B cell (primary cell): ENCODE results near the gene CFAP210. TPM values are rescaled to one million over a fixed set of nuclear protein-coding genes. Genes with fewer than 3 reads are reported as not detected.

Source experiments
- ATAC-seq: fragments of 200-7000 bp; cut with Tn5 transposase; one replicate; pipeline ENCODE4 v1.10.0; 2021; ENCODE audit warnings: low read depth, mild to moderate bottlenecking, moderate number of reproducible peaks, moderate library complexity
- CTCF ChIA-PET: fragments of 350-600 bp; sonication (Branson Sonifier 250); formaldehyde crosslinking; loops from one replicate; lab custom pipeline; 2021; ENCODE audit warnings: antibody characterized with exemption, inconsistent platforms; lab: Charles Lee
- POLR2A ChIA-PET: fragments of 350-600 bp; sonication (Branson Sonifier 250); formaldehyde crosslinking; loops from one replicate; lab custom pipeline; 2021; ENCODE audit warnings: antibody characterized with exemption; lab: Charles Lee
- DNase-seq: peaks from one replicate; pipeline ENCODE4 v3.0.0; 2013
- H2AFZ ChIP-seq: 2 replicates; pipeline ENCODE4 v1.6.1; 2012; ENCODE audit warnings: mild to moderate bottlenecking, low read depth, low read length; ENCODE audit not compliant: insufficient read depth, poor library complexity, severe bottlenecking
- H3K27ac ChIP-seq, 2 donors: 1 replicate in 1 of 2; 2 replicates in 1 of 2; pipeline ENCODE4 v1.5.1; 2012 to 2013; ENCODE audit warnings: low read length in 2 of 2, mild to moderate bottlenecking in 2 of 2, moderate library complexity in 1 of 2
- H3K27me3 ChIP-seq, 4 experiments: fragments of 200-600 bp in 1 of 4; sonication (generic) in 1 of 4; replicated peaks in 1 of 4; 1 replicate in 2 of 4; 2 replicates in 2 of 4; pipeline versions ENCODE4 v1.6.1 to v1.7.0; 2013 to 2016; ENCODE audit warnings: low read length in 3 of 4, mild to moderate bottlenecking in 2 of 4, mixed read lengths in 1 of 4, moderate library complexity in 1 of 4; ENCODE audit not compliant: insufficient read depth in 4 of 4, control insufficient read depth in 3 of 4; ENCODE audit errors: control extremely low read depth in 1 of 4
- H3K36me3 ChIP-seq, 2 experiments: replicated peaks in 1 of 2; 1 replicate in 1 of 2; 2 replicates in 1 of 2; pipeline versions ENCODE4 v1.6.1 to v1.7.1; 2013; ENCODE audit warnings: low read length in 1 of 2; ENCODE audit not compliant: insufficient read depth in 2 of 2, control insufficient read depth in 1 of 2; ENCODE audit errors: control extremely low read depth in 1 of 2, extremely low read depth in 1 of 2
- H3K4me1 ChIP-seq, 2 donors: fragments of 200-600 bp in 1 of 2; sonication (generic) in 1 of 2; 1 replicate in 1 of 2; 2 replicates in 1 of 2; pipeline versions ENCODE4 v1.5.1 to v1.6.1; 2013 to 2017; ENCODE audit warnings: low read length in 2 of 2; ENCODE audit not compliant: control insufficient read depth in 2 of 2, insufficient read depth in 2 of 2
- H3K4me2 ChIP-seq: replicated peaks from 2 replicates; pipeline ENCODE3; 2012; ENCODE audit warnings: mild to moderate bottlenecking, low read depth, low read length; ENCODE audit not compliant: poor library complexity, severe bottlenecking
- H3K4me3 ChIP-seq, 5 experiments: fragments of 200-600 bp in 1 of 5; sonication (generic) in 1 of 5; 1 replicate in 3 of 5; 2 replicates in 2 of 5; pipeline versions ENCODE4 v1.5.1 to v1.7.0; 2011 to 2016; ENCODE audit warnings: low read length in 4 of 5, mild to moderate bottlenecking in 4 of 5, low read depth in 2 of 5, control low read depth in 1 of 5, moderate library complexity in 1 of 5; ENCODE audit not compliant: insufficient read depth in 1 of 5; ENCODE audit errors: control extremely low read depth in 1 of 5, extremely low read depth in 1 of 5
- H3K79me2 ChIP-seq: fragments of 200-600 bp; sonication (generic); one replicate; pipeline ENCODE4 v1.6.0; 2016; ENCODE audit warnings: low read length; ENCODE audit not compliant: control insufficient read depth, insufficient read depth
- H3K9ac ChIP-seq: fragments of 200-600 bp; sonication (generic); 2 replicates; pipeline ENCODE4 v1.6.1; 2017; ENCODE audit warnings: mild to moderate bottlenecking, low read length, moderate library complexity
- H3K9me3 ChIP-seq, 3 donors: one replicate each; pipeline versions ENCODE4 v1.6.1 to v1.7.1; 2013; ENCODE audit warnings: low read length in 2 of 3; ENCODE audit not compliant: control insufficient read depth in 2 of 3, insufficient read depth in 1 of 3; ENCODE audit errors: control extremely low read depth in 1 of 3
- H4K20me1 ChIP-seq: 2 replicates; pipeline ENCODE4 v1.6.0; 2012; ENCODE audit warnings: mild to moderate bottlenecking, low read length; ENCODE audit not compliant: insufficient read depth, control insufficient read depth, poor library complexity, severe bottlenecking
- H3K27ac Mint-ChIP-seq: one replicate; pipeline ENCODE4 v1.8.0; 2021; ENCODE audit warnings: mixed read lengths
- H3K27me3 Mint-ChIP-seq: one replicate; pipeline ENCODE4 v1.8.0; 2021; ENCODE audit warnings: mixed read lengths
- H3K4me1 Mint-ChIP-seq: one replicate; pipeline ENCODE4 v1.8.0; 2021; ENCODE audit warnings: mixed read lengths
- H3K4me3 Mint-ChIP-seq: one replicate; pipeline ENCODE4 v1.8.0; 2021; ENCODE audit warnings: mixed read lengths
- H3K9me3 Mint-ChIP-seq: one replicate; pipeline ENCODE4 v1.8.0; 2022; ENCODE audit warnings: mixed read lengths; ENCODE audit not compliant: insufficient read depth
- EZH2 ChIP-seq: IDR thresholded peaks from 2 replicates; pipeline ENCODE4 v1.6.1; 2012; ENCODE audit warnings: borderline replicate concordance, low read depth, mild to moderate bottlenecking, moderate library complexity, low read length; ENCODE audit not compliant: insufficient read depth, poor library complexity, severe bottlenecking
- WGBS: methylation state at CpG from one replicate; pipeline ENCODE4 v1.1.5; 2013; ENCODE audit warnings: missing lambda C conversion rate; ENCODE audit not compliant: insufficient coverage; 5-methylcytosine and 5-hydroxymethylcytosine counted together
- intact Hi-C: fragments of 100-400 bp; cut with micrococcal nuclease; formaldehyde crosslinking; loops from one replicate; pipeline ENCODE4 v1.10.0; 2022
- polyA plus RNA-seq: library from polyadenylated mRNA; depleted of rRNA; stranded (reverse); fragments of >200 nt; gene quantifications from 2 replicates; pipeline ENCODE4 v1.2.3, GENCODE V29; 2012
- total RNA-seq, 2 donors: library from RNA; stranded (reverse); fragments of 120-200 nt in 1 of 2; gene quantifications; 1 replicate in 1 of 2; 2 replicates in 1 of 2; pipeline versions ENCODE4 v1.2.3 to v1.2.4, GENCODE V29; 2013 to 2022
- TF ChIP-seq, protein P1 (sequence below): fragments of 200-600 bp; IDR thresholded peaks from one replicate; pipeline ENCODE4 v1.8.0; 2022; ENCODE audit warnings: antibody characterized with exemption, mild to moderate bottlenecking

The CFAP210 gene
- total and polyA plus RNA-seq, 2 donors (not counting 1 experiment from before 2014, with no cell fraction given), result not detected

- ATAC-seq (no peak), DNase-seq (no peak)
- Histone ChIP-seq H3K4me1 (no peaks in the 10 kb centered on the region), H3K36me3 (no peaks in the 10 kb centered on the region), H3K27me3 (no peaks in the 10 kb centered on the region), H3K4me3 (no peak overlapping the region), H4K20me1 (no peaks in the 10 kb centered on the region), H3K79me2 (no peaks in the 10 kb centered on the region), H2AFZ (no peak overlapping the region), H3K9me3 (no peaks in the 10 kb centered on the region), H3K9ac (no peak overlapping the region), H3K4me2 (no peak overlapping the region), H3K27ac (no peak overlapping the region)
- TF ChIP-seq, protein P1, sequence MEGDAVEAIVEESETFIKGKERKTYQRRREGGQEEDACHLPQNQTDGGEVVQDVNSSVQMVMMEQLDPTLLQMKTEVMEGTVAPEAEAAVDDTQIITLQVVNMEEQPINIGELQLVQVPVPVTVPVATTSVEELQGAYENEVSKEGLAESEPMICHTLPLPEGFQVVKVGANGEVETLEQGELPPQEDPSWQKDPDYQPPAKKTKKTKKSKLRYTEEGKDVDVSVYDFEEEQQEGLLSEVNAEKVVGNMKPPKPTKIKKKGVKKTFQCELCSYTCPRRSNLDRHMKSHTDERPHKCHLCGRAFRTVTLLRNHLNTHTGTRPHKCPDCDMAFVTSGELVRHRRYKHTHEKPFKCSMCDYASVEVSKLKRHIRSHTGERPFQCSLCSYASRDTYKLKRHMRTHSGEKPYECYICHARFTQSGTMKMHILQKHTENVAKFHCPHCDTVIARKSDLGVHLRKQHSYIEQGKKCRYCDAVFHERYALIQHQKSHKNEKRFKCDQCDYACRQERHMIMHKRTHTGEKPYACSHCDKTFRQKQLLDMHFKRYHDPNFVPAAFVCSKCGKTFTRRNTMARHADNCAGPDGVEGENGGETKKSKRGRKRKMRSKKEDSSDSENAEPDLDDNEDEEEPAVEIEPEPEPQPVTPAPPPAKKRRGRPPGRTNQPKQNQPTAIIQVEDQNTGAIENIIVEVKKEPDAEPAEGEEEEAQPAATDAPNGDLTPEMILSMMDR, result no peak
- TF ChIP-seq EZH2, result no peak
- no peak overlapping the region for H3K27ac Mint-ChIP-seq
- H3K4me1 Mint-ChIP-seq, result no peaks in the 10 kb centered on the region
- POLR2A ChIA-PET, result no interaction called here
- peaks cover 8% of the 10 kb centered on the region for H3K27me3 Mint-ChIP-seq
- no peaks in the 10 kb centered on the region for H3K9me3 Mint-ChIP-seq
- intact Hi-C loops, result no loop called here
- 95% methylated on average over 3 of the region's 5 CpGs for WGBS
- H3K4me3 Mint-ChIP-seq, result no peak overlapping the region
- CTCF ChIA-PET, result no interaction called here
Measured at GRCh38 chr2:169727065-169727464, 32.9 kb upstream of the CFAP210 start.

DNA sequence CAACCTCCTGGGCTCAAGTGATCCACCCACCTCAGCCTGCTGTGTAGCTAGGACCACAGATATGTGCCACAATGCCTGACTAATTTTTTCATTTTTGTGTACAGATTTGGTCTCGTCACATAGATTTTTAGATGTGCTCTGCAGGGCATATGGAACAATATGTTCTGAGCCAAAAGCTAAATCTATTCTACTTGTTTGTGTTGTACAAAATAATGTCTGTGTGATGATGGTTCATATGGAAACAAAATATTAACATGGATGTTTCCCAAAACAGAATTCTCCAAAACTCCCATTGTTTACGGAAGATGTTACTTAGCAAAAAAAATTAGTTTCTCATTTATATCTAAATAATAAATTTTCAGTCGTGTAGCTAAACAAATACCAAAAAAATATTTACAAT, 26.8 kb upstream of the CFAP210 start:
- Histone ChIP-seq H3K9me3 (no peaks in the 10 kb centered on the region), H3K79me2 (no peaks in the 10 kb centered on the region), H3K4me1 (no peaks in the 10 kb centered on the region), H3K36me3 (no peaks in the 10 kb centered on the region), H4K20me1 (no peaks in the 10 kb centered on the region), H3K27ac (no peak overlapping the region), H3K9ac (no peak overlapping the region), H3K27me3 (no peaks in the 10 kb centered on the region), H3K4me3 (no peak overlapping the region), H2AFZ (no peak overlapping the region), H3K4me2 (no peak overlapping the region)
- intact Hi-C loops, result no loop called here
- Mint-ChIP-seq H3K27ac (no peak overlapping the region), H3K4me1 (no peaks in the 10 kb centered on the region), H3K4me3 (no peak overlapping the region), H3K27me3 (peaks cover 8% of the 10 kb centered on the region), H3K9me3 (no peaks in the 10 kb centered on the region)
- CTCF ChIA-PET, result no interaction called here
- POLR2A ChIA-PET, result no interaction called here
- DNase-seq (no peak), ATAC-seq (no peak)
- TF ChIP-seq EZH2, result no peak
- TF ChIP-seq, protein P1, result no peak
- no CpG with 5 or more reads among the region's 3 CpGs for WGBS
